ENCODE results near the gene ZNF597.

The ZNF597 gene

DNA sequence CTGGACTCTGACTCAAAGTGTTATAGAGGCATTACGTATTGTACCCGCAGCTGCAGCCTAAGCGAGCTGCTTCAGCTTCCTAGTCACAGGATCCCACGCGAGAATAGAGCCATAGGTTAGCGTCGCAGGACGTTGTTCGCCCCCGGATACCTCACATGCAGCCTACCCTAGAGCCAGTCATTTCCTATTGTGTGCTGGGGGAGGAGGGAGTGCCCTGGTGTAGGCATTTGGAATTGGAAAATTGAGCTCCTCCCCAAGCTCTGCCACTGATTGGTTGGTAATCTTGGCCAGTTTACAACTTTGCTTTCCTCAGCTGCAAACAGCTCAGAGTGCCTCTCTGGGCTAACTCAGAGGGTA lies 706 bp upstream of the ZNF597 start:
- Histone ChIP-seq H3K4me3 (peak overlapping the region; percentile 58 to 77 (median 70)), H3K36me3 (peaks cover 47 to 63% (median 57%) of the 10 kb centered on the region in 11 experiments), H4K20me1 (no peaks in the 10 kb centered on the region), H3K9me3 (replicated peaks in 1 of 11) (peaks cover 71 to 96% (median 78%) of the 10 kb centered on the region in 11 experiments), H3K9ac (peak overlapping the region; percentile 73 to 85 (median 80)), H3K4me2 (peak overlapping the region; percentile 56 to 85 (median 75)), H3K4me1 (peaks cover 0 to 10% (median 6%) of the 10 kb centered on the region in 10 experiments; a peak in 10 of 20 replicates), H3K27me3 (no peaks in the 10 kb centered on the region), H3K27ac (peak overlapping the region; percentile 67 to 85 (median 80))
- TF ChIP-seq Cebpa-rat (IDR thresholded peaks at IDR 0.05) = no peak

DNA sequence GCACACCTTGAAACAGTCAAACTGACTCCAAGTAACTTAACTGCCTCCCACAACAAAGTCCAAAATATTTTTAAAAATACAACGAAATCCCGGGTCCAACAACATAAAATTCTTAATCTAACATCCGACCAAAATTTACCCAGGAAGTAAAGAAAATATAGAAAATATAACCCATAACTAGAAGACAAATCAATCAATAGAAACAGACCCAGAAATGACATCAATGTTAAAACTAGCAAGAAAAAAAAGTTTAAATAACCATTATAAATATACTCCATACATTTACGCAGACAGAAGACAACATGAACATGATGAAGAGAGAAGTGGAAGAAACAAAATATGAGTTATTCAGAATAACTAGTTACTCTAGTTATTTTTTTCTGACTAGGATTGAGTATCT lies 3.7 kb downstream of the ZNF597 start:
- no peak overlapping the region for H3K9ac ChIP-seq
- peaks cover 58 to 83% (median 67%) of the 10 kb centered on the region in 11 experiments for H3K9me3 ChIP-seq (replicated peaks in 1 of 11)
- no peak overlapping the region for H3K4me2 ChIP-seq
- H3K36me3 ChIP-seq = peaks cover 46 to 69% (median 57%) of the 10 kb centered on the region in 11 experiments
- TF ChIP-seq Cebpa-rat (IDR thresholded peaks at IDR 0.05) = no peak
- H3K4me3 ChIP-seq = peak overlapping the region in 1 of 10 experiments; percentile 32; a peak in 1 of 20 replicates
- H4K20me1 ChIP-seq = no peaks in the 10 kb centered on the region
- no peak overlapping the region for H3K27ac ChIP-seq
- H3K27me3 ChIP-seq = no peaks in the 10 kb centered on the region
- H3K4me1 ChIP-seq = peaks cover 0 to 8% (median 5%) of the 10 kb centered on the region in 10 experiments; a peak in 10 of 20 replicates

DNA sequence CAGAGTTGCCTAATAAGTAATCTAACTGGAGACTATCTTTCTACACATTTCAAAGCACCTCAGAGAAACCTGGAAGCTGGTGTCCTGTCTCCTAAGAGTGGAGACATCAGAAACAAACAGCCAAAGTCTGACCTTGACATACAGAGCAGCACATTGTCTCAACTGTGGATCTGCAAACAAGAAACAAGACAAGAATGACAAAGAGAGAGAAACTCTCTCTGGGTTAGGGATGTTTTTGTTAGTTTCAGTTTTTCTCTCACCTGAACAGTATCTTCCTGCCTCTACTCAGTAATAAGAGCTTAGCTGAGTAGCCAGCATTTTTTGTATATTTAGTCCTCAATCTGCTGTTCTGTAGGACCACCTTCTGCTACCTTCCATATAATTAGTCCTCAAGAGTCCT lies 8.9 kb downstream of the ZNF597 start:
- H3K4me2 ChIP-seq = no peak overlapping the region
- no peak overlapping the region for H3K9ac ChIP-seq
- H3K9me3 ChIP-seq (replicated peaks in 1 of 11) = peaks cover 38 to 79% (median 55%) of the 10 kb centered on the region in 11 experiments
- H4K20me1 ChIP-seq = no peaks in the 10 kb centered on the region
- H3K27ac ChIP-seq = no peak overlapping the region
- peaks cover 4 to 16% (median 9%) of the 10 kb centered on the region in 10 experiments; a peak in 11 of 20 replicates for H3K4me1 ChIP-seq
- no peaks in the 10 kb centered on the region for H3K27me3 ChIP-seq
- H3K36me3 ChIP-seq = peaks cover 37 to 83% (median 49%) of the 10 kb centered on the region in 11 experiments
- H3K4me3 ChIP-seq = no peak overlapping the region
- no peak for TF ChIP-seq Cebpa-rat (IDR thresholded peaks at IDR 0.05)

DNA sequence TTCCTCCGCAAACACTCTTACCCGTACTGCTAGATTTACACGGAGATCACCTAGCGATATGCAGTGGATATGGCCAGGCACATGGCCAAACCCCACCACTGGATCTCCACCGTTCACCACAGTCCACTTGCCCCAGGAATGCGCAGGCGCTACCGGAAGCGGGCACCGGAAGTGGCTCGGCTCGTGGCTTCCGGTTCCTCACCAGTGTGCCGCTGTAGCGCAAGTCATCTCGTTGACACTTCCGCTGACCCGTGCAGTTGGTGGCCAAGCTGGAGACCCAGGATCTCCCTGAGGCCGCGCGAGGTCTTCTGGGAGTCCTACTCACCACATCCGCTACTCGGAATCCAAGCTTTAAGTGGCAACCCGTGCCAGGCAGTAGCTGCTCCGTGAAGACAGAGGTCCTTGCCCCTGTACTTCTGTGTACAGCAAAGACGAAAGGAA lies 11.5 kb downstream of the ZNF597 start:
- Histone ChIP-seq H4K20me1 (no peaks in the 10 kb centered on the region), H3K4me3 (peak overlapping the region in 9 of 10 experiments; percentile 11 to 46 (median 35); a peak in 13 of 20 replicates), H3K27ac (peak overlapping the region; percentile 23 to 69 (median 66); a peak in 19 of 22 replicates), H3K9ac (peak overlapping the region in 4 of 11 experiments; percentile 11 to 44 (median 33); a peak in 5 of 22 replicates), H3K4me2 (peak overlapping the region; percentile 25 to 64 (median 49); a peak in 20 of 22 replicates), H3K27me3 (no peaks in the 10 kb centered on the region), H3K36me3 (peaks cover 18 to 60% (median 30%) of the 10 kb centered on the region in 11 experiments; a peak in 21 of 22 replicates), H3K4me1 (peaks cover 4 to 16% (median 9%) of the 10 kb centered on the region in 10 experiments; a peak in 11 of 20 replicates), H3K9me3 (replicated peaks in 1 of 11) (peaks cover 29 to 80% (median 51%) of the 10 kb centered on the region in 11 experiments)
- no peak for TF ChIP-seq Cebpa-rat (IDR thresholded peaks at IDR 0.05)

DNA sequence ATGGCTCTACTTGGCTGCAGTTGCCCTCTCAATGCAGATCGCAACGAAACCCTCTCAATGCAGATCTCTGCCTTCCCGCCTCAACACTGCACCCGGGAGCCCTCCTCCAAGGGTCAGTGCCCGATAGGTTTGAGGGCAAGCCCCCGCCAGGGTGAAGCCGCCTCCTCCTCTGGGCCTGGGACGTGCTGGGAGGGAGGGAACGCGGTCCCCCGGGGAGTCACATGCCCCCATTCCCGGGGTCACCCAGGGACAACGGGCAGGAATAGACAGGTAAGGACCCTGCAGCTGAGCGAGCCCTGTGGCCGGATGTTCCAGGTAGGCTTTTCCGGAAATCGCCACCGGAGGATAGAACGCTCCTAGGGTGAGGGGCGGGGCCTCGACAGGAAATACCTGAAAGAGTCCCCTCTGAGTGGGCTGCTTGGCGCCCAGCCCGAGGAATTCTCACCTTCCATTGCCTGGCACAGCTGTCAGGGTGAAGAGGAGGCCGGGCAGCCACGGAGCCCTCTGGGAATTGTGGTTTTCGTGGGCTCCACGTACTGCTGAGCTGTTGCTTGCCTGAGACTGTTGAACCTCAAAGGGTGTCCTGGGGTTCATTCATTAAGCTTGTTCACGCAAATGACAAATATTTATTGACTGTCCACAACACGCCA lies 29.4 kb downstream of the ZNF597 start:
- no peak overlapping the region for H3K9ac ChIP-seq
- no peak overlapping the region for H3K27ac ChIP-seq
- peaks cover 28 to 53% (median 46%) of the 10 kb centered on the region in 11 experiments for H3K36me3 ChIP-seq
- peaks cover 0 to 6% (median 0%) of the 10 kb centered on the region in 10 experiments; a peak in 2 of 20 replicates for H3K4me1 ChIP-seq
- 0 out of 22 replicates have a peak overlapping the region, but pooled peaks of 1 of the 11 experiments have one; percentile 21 for H3K4me2 ChIP-seq
- H3K9me3 ChIP-seq (replicated peaks in 1 of 11) = peaks cover 97 to 99% (median 98%) of the 10 kb centered on the region in 11 experiments
- H3K27me3 ChIP-seq = no peaks in the 10 kb centered on the region
- H4K20me1 ChIP-seq = no peaks in the 10 kb centered on the region
- TF ChIP-seq Cebpa-rat (IDR thresholded peaks at IDR 0.05) = no peak
- H3K4me3 ChIP-seq = peak overlapping the region in 3 of 10 experiments; percentile 25 to 29 (median 28); a peak in 1 of 20 replicates

DNA sequence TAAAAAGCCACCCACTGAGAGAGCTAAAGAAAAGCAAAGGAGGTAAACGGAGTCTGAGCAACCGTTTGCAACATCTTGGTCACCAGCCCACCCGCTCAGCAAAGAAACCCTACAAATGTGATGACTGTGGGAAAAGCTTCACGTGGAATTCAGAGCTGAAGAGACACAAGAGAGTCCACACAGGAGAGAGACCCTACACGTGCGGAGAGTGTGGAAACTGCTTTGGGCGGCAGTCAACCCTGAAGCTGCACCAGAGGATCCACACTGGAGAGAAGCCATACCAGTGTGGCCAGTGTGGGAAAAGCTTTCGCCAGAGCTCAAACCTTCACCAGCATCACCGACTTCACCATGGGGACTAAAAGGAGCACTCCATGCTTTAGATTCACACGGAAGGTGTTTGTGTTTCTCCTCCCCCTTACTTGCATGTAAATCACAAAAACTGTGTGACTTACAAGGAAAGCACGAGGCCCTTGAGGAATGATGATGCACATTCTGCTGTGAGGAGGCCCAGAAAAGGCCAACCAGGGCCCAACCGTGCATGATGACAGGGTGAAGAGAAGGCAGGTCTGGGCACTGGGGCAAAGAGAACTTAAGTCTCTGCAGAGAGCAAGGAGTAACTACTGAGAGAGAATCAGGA lies 34.6 kb downstream of the ZNF597 start:
- Histone ChIP-seq H3K27me3 (no peaks in the 10 kb centered on the region), H3K4me3 (peak overlapping the region; percentile 9 to 58 (median 39); a peak in 18 of 20 replicates), H3K9ac (no peak overlapping the region), H3K4me1 (peaks cover 0 to 2% (median 0%) of the 10 kb centered on the region in 10 experiments; a peak in 1 of 20 replicates), H4K20me1 (no peaks in the 10 kb centered on the region), H3K4me2 (no peak overlapping the region), H3K9me3 (replicated peaks in 1 of 11) (peaks cover 100% of the 10 kb centered on the region in 11 experiments), H3K36me3 (peaks cover 80 to 99% (median 93%) of the 10 kb centered on the region in 11 experiments), H3K27ac (no peak overlapping the region)
- no peak for TF ChIP-seq Cebpa-rat (IDR thresholded peaks at IDR 0.05)

DNA sequence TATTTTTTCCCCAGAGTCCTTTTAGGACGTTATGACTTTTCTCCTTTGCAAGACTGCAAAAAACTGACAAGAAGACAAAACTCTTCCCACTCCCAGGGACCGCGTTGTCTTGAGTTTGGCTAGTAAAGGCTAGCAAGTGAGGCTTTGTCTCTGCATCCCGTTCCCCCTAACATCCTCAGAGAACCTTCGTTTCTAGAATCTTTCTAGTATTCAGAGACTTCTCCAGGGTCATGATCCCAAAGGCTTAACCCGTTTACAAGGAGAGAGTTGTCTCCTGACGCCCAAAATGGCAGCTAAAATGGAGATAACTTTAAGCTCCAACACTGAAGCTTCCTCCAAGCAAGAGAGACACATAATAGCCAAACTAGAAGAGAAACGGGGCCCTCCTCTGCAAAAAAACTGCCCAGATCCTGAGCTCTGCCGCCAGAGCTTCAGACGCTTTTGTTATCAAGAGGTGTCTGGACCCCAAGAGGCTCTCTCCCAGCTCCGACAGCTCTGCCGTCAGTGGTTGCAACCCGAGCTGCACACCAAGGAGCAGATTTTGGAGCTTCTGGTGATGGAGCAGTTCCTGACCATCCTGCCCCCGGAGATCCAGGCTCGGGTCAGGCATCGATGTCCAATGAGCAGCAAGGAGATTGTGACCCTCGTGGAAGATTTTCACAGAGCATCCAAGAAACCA lies 41.4 kb downstream of the ZNF597 start:
- peak overlapping the region; percentile 62 to 93 (median 88); a peak in 21 of 22 replicates for H3K27ac ChIP-seq
- H3K36me3 ChIP-seq = peaks cover 66 to 75% (median 69%) of the 10 kb centered on the region in 11 experiments
- H3K9me3 ChIP-seq (replicated peaks in 1 of 11) = peaks cover 71 to 81% (median 77%) of the 10 kb centered on the region in 11 experiments

More for the DNA sequence above, 41.4 kb downstream of the ZNF597 start:
- peak overlapping the region; percentile 84 to 98 (median 94) for H3K9ac ChIP-seq
- no peaks in the 10 kb centered on the region for H3K27me3 ChIP-seq
- H3K4me3 ChIP-seq = peak overlapping the region; percentile 78 to 97 (median 90)
- H3K4me2 ChIP-seq = peak overlapping the region; percentile 79 to 94 (median 88)
- H4K20me1 ChIP-seq = no peaks in the 10 kb centered on the region
- no peak for TF ChIP-seq Cebpa-rat (IDR thresholded peaks at IDR 0.05)
- peaks cover 11 to 29% (median 15%) of the 10 kb centered on the region in 10 experiments; a peak in 19 of 20 replicates for H3K4me1 ChIP-seq
